ENCODE results near the gene NDRG3. TPM values are rescaled to one million over a fixed set of nuclear protein-coding genes. Genes with fewer than 3 reads are reported as not detected.

The NDRG3 gene
- total RNA-seq, 1 experiment from 2014 or later: 29.1 TPM

DNA sequence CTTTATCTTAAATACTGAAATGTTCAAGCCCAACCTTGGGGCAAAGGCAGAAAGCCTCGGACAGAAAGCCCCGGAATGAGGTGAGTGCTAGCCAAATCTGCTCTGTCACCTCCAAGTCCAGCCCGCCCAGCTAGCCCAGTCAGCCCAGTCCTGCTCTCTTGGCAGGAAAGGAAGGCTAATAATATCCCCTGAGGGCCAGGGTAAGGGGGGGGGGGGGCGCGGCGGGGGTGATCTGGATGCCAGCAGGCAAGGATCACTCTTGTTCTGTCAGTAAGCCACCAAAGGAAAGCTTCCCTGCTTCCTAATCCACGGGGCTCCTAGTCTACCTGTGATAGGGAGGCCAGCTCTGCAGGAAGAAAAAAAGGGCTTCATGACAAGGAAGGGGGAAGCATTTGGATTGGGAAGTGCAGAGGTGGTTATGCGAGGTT, 1.1 kb downstream of the NDRG3 start:
- no peak overlapping the region for H3K27ac ChIP-seq
- DNase-seq (ENCODE audit: low read depth in 1 of 2, low spot score in 2 of 2): no peak

DNA sequence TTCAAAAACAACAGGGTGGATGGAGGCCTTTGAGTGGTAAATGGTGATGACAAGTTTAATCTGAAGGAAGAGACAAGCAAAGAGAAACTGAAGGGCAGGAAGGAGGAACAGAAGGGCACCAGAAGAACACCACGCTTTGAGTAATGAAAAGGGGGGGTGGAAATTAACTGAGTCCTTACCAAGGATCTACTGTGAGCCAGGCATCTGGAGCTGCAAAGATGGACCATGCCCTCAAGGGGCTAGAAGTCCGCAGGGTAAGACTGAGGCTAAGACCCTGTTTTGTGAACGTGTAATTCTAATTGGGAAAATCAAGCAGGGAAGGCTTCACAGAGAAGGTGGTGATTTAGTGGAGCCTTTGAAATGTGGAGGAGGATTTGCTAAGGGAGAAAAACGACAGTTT, 1.6 kb downstream of the NDRG3 start:
- Histone ChIP-seq H3K9me3 (replicated peaks) (no peaks in the 10 kb centered on the region), H3K4me1 (replicated peaks) (peaks cover 8% of the 10 kb centered on the region), H3K36me3 (no peaks in the 10 kb centered on the region), H3K4me3 (no peak overlapping the region), H3K27me3 (replicated peaks) (no peaks in the 10 kb centered on the region), H3K27ac (no peak overlapping the region)
- DNase-seq (ENCODE audit: low read depth in 1 of 2, low spot score in 2 of 2): no peak

More for the DNA sequence above, 1.1 kb downstream of the NDRG3 start:
- Histone ChIP-seq H3K27me3 (replicated peaks) (no peaks in the 10 kb centered on the region), H3K4me3 (no peak overlapping the region), H3K36me3 (no peaks in the 10 kb centered on the region), H3K4me1 (replicated peaks) (peaks cover 8% of the 10 kb centered on the region), H3K9me3 (replicated peaks) (no peaks in the 10 kb centered on the region)

DNA sequence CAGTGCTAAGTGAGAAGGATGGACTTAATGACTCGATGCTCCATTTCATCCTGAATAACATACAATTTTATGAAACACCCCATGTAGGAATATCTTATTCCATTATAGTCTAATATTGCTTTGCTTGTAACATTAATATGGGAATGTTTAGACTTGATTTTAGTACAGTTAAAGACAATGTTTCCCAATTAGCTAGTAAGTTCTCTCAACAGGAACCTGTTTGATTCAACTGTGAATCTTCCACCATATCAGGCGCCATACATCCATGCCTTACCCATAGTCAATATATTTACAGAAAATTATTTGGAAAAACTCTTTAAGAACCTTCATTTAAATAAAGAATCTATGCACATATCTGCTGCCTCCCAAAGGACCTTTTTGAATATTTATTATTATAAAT, 3.3 kb downstream of the NDRG3 start:
- H3K4me1 ChIP-seq (replicated peaks): peaks cover 8% of the 10 kb centered on the region
- DNase-seq (ENCODE audit: low read depth in 1 of 2, low spot score in 2 of 2): no peak
- H3K27ac ChIP-seq: no peak overlapping the region
- H3K27me3 ChIP-seq (replicated peaks): no peaks in the 10 kb centered on the region
- no peaks in the 10 kb centered on the region for H3K36me3 ChIP-seq
- H3K9me3 ChIP-seq (replicated peaks): no peaks in the 10 kb centered on the region; the same call in 1 of the 2 replicates
- H3K4me3 ChIP-seq: no peak overlapping the region

DNA sequence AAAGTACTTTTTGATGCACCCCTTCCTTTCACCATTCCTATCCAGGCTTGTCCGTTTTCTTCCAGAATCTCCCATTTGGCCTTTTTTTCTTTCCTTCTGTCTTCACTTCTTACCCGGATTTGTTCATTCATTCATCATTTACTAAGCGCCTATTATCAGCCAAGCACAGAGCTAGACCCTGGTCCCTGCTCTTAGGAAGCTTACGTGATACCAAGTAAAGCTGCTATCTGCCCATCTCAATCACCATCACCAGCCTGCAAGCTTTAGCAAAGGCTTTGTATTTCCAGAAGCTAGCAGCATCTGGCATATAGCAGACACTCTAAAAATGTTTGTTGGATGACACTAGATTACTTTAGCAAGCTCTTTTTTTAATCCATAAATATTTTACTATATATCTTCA, 4.8 kb downstream of the NDRG3 start:
- no peaks in the 10 kb centered on the region; the same call in 1 of the 2 replicates for H3K9me3 ChIP-seq (replicated peaks)
- peaks cover 4% of the 10 kb centered on the region for H3K4me1 ChIP-seq (replicated peaks)
- H3K27me3 ChIP-seq (replicated peaks): no peaks in the 10 kb centered on the region
- no peak for DNase-seq (ENCODE audit: low read depth in 1 of 2, low spot score in 2 of 2)
- no peaks in the 10 kb centered on the region for H3K36me3 ChIP-seq
- H3K27ac ChIP-seq: no peak overlapping the region
- no peak overlapping the region for H3K4me3 ChIP-seq

DNA sequence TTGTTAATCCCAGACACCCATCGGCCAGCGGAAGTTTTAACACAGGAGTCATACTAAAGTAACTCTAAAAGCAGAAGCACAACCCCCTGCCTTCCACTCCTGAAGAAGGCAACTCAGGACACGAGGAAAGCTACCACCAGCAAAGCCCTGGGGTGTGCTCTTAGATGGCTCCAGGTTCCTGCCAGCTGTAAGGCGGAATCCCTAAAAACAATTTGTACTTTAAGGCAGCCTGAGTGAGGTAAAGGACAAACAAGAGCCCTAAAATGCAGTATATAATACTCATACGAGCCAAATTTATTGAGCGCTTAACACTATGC, 8.7 kb downstream of the NDRG3 start:
- no peaks in the 10 kb centered on the region for H3K27me3 ChIP-seq (replicated peaks)
- H3K36me3 ChIP-seq: no peaks in the 10 kb centered on the region
- H3K9me3 ChIP-seq (replicated peaks): no peaks in the 10 kb centered on the region; the same call in 1 of the 2 replicates
- H3K4me3 ChIP-seq: no peak overlapping the region
- no peak overlapping the region for H3K27ac ChIP-seq
- no peaks in the 10 kb centered on the region for H3K4me1 ChIP-seq (replicated peaks)
- DNase-seq (ENCODE audit: low read depth in 1 of 2, low spot score in 2 of 2): no peak

DNA sequence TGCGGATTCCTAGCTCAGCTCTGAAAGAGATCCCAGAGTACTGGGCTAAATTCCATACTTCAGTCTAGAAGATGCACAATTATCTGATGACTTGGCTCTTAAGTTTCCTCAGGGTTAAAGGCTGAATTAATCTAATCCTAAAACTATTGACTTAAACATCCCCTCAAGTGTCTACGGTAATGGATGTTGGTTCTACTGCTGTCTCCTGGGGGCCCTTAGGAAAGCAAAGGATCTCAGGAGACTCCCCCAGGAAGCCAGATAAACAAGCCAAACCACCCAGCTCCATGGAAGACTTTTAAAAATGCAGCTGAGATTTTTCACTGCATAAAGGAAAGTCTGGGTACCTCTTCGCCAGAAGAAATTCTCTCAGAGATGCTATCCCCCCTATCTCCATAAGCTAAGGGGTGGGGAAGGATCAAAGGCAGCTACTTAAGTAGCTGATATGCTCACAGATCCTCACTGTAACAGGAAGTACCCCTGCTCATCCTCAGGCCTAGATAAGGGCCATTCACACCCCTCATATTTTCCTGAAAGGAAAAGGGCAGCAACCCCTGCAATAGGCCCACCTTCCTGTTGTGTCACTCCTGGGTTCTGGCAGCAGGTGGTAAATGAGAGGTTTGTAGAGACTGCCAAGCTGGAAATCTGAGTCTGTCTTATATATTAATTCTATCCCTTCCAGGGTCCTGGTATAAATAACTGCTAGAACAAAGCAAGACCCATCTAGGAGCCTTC, 9.3 kb downstream of the NDRG3 start:
- Histone ChIP-seq H3K9me3 (replicated peaks) (no peaks in the 10 kb centered on the region; the same call in 1 of the 2 replicates), H3K27ac (no peak overlapping the region), H3K4me1 (replicated peaks) (no peaks in the 10 kb centered on the region), H3K27me3 (replicated peaks) (no peaks in the 10 kb centered on the region), H3K36me3 (no peaks in the 10 kb centered on the region), H3K4me3 (no peak overlapping the region)
- DNase-seq (ENCODE audit: low read depth in 1 of 2, low spot score in 2 of 2): no peak

DNA sequence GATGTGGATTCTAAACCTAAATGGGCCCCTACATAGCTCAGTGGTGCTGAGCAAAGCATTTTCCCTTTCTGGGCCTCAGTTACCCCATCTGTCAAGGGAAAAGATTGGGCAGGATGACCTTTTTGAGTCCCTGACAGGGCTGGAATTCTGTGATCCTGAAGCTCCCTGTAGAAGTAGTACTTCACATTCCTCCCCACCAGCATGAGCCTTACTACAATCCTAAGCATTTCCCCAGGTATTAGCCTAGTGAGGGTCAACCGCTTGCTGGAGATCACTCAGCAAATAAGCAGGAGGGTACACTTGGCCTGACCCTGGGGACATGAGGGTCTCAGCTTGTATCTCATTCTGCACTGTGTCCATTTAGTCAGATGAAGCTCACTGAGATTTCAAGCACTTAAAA, 13.4 kb downstream of the NDRG3 start:
- no peak overlapping the region for H3K4me3 ChIP-seq
- H3K27ac ChIP-seq: no peak overlapping the region
- DNase-seq (ENCODE audit: low read depth in 1 of 2, low spot score in 2 of 2): no peak
- no peaks in the 10 kb centered on the region for H3K36me3 ChIP-seq
- H3K4me1 ChIP-seq (replicated peaks): no peaks in the 10 kb centered on the region
- H3K9me3 ChIP-seq (replicated peaks): no peaks in the 10 kb centered on the region; the same call in 1 of the 2 replicates
- H3K27me3 ChIP-seq (replicated peaks): no peaks in the 10 kb centered on the region

DNA sequence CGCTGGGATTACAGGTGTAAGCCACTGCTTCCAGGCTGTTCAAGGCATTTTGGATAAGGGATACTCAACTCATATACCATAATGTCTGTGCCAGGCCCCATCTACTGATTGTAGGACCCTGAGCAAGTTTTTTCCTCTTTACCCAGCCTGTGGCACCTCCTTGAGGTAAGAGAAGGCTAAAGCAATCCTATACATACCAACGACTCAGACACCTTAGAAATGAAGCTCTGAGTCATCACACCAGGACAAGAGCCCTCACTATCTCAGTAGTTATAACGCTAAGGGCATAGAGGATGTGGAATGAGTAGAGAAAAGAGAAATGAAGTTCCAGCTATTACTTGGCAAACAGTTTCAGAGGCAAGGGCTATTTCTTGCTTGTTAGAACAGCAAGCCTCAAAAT, 16.9 kb downstream of the NDRG3 start:
- no peak for DNase-seq (ENCODE audit: low read depth in 1 of 2, low spot score in 2 of 2)
- Histone ChIP-seq H3K4me3 (no peak overlapping the region), H3K36me3 (no peaks in the 10 kb centered on the region), H3K27me3 (replicated peaks) (no peaks in the 10 kb centered on the region), H3K9me3 (replicated peaks) (no peaks in the 10 kb centered on the region), H3K27ac (no peak overlapping the region), H3K4me1 (replicated peaks) (no peaks in the 10 kb centered on the region)

DNA sequence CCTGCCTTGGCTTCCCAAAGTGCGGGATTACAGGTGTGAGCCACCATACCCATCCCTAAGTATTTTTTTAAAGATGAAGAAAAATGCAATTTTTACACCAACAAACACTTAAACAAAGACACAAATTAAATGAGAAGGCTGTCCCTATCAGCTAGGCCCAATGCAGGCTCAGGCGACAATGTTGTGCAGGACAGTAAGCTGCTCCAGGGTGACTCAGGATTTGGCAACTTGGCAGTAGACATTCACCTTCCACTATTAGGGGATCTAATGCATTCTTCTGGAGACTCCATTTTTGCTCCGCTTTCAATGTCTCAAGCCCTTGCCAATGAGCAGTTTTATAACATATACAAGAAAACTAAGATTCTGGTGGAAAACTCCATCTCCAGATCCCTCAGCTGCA, 19.7 kb downstream of the NDRG3 start:
- Histone ChIP-seq H3K27me3 (replicated peaks) (no peaks in the 10 kb centered on the region), H3K36me3 (no peaks in the 10 kb centered on the region), H3K9me3 (replicated peaks) (no peaks in the 10 kb centered on the region), H3K4me1 (replicated peaks) (no peaks in the 10 kb centered on the region), H3K27ac (no peak overlapping the region), H3K4me3 (no peak overlapping the region)
- DNase-seq (ENCODE audit: low read depth in 1 of 2, low spot score in 2 of 2): no peak

DNA sequence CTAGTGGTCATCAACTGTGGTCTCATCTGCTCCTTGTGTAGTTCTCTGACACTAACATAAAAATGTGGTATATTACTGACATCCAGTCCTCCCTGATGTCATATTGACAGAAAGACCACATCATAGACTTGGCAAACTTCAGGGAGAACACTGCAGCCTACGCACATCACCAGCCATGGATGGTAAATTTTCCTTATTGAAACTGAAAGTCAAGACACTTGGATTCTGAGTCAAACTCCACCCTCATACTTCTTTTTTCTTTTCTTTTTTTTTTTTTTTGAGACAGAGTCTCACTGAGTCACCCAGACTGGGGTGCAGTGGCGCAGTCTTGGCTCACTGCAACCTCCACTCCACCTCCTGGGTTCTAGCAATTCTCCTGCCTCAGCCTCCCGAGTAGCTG, 25.4 kb downstream of the NDRG3 start:
- H3K9me3 ChIP-seq (replicated peaks): no peaks in the 10 kb centered on the region
- no peak overlapping the region for H3K27ac ChIP-seq
- H3K4me3 ChIP-seq: no peak overlapping the region
- no peaks in the 10 kb centered on the region for H3K36me3 ChIP-seq
- no peaks in the 10 kb centered on the region for H3K27me3 ChIP-seq (replicated peaks)
- H3K4me1 ChIP-seq (replicated peaks): no peaks in the 10 kb centered on the region
- no peak for DNase-seq (ENCODE audit: low read depth in 1 of 2, low spot score in 2 of 2)

DNA sequence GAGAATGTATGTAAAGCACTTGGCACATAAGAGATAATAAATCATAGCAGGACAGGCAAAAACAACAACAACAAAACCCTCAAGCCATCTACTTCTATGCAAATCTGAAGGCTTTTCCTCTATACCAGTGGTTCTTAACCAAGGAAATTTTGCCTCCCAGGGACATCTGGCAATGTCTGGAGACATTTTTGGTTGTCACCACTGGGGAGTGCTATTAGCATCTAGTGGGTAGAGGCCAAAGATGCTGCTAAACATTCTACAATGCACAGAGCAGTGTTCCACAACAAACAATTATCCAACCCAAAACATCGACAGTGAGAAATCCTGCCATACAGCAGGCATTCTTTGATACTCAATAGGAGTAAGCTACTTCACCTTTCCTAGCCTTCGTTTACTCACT, 28.2 kb downstream of the NDRG3 start:
- H3K9me3 ChIP-seq (replicated peaks): no peaks in the 10 kb centered on the region
- no peak overlapping the region for H3K27ac ChIP-seq
- no peak overlapping the region for H3K4me3 ChIP-seq
- no peak for DNase-seq (ENCODE audit: low read depth in 1 of 2, low spot score in 2 of 2)
- no peaks in the 10 kb centered on the region for H3K36me3 ChIP-seq
- H3K27me3 ChIP-seq (replicated peaks): no peaks in the 10 kb centered on the region
- H3K4me1 ChIP-seq (replicated peaks): no peaks in the 10 kb centered on the region

DNA sequence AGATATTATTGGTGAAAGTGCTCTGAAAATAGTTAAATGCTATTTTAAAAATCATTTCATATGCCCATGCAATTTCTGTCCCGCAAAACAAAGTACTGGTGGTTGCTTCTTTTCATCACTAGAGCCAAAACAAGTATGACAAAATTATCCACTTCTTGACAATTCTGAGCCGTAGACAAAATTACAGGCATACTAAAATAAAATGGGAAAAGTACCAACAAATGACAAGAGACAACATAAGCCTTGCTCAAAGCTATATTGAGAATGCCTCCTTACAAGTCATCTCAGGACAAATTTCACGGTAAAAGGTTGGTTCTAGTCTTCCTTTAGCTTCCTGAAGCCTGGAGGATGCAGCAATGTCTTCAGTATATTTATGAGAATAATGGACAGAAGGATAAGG, 28.9 kb downstream of the NDRG3 start:
- no peaks in the 10 kb centered on the region for H3K4me1 ChIP-seq (replicated peaks)

DNA sequence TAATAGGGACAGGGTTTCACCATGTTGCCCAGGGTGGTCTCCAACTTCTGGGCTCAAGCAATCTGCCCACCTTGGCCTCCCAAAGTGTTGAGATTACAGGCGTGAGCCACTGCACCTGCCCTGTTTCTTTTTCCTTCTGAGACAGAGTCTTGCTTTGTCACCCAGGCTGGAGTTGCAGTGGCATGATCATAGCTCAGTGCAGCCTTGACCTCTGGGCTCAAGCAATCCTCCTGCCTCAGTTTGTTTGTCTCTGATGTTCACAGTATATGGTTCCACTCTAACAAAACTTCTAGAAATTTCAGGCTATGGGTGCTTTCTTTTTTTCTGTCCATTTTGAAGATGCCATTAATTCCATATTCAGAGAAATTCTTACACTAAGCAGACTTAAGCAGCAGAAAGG, 33.1 kb downstream of the NDRG3 start:
- no peak for DNase-seq (ENCODE audit: low read depth in 1 of 2, low spot score in 2 of 2)
- no peaks in the 10 kb centered on the region for H3K36me3 ChIP-seq
- H3K4me1 ChIP-seq (replicated peaks): no peaks in the 10 kb centered on the region
- H3K27ac ChIP-seq: no peak overlapping the region
- no peak overlapping the region for H3K4me3 ChIP-seq
- H3K27me3 ChIP-seq (replicated peaks): no peaks in the 10 kb centered on the region
- no peaks in the 10 kb centered on the region for H3K9me3 ChIP-seq (replicated peaks)

More for the DNA sequence above, 28.9 kb downstream of the NDRG3 start:
- no peak overlapping the region for H3K4me3 ChIP-seq
- DNase-seq (ENCODE audit: low read depth in 1 of 2, low spot score in 2 of 2): no peak
- no peaks in the 10 kb centered on the region for H3K36me3 ChIP-seq
- no peak overlapping the region for H3K27ac ChIP-seq
- no peaks in the 10 kb centered on the region for H3K9me3 ChIP-seq (replicated peaks)
- H3K27me3 ChIP-seq (replicated peaks): no peaks in the 10 kb centered on the region

DNA sequence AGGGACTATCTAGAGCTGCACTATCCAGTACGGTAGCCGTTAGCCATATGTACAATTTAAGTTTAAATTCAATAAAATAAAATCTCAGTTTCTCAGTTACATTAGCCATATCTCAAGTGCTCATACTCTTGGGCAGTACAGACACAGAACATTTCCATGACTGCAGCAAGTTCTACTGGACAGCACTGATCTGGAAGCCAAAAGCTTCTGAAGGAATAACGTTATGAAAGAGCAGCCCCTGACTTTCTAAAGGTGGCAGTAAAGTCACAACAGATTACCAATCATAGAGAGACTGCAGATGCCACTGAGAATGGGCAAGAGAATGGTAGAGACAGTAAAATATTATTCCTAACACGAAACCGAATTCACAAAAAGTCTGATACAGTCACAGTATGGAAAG, 36.8 kb downstream of the NDRG3 start:
- no peaks in the 10 kb centered on the region for H3K9me3 ChIP-seq (replicated peaks)
- no peaks in the 10 kb centered on the region for H3K36me3 ChIP-seq
- no peak for DNase-seq (ENCODE audit: low read depth in 1 of 2, low spot score in 2 of 2)
- H3K4me1 ChIP-seq (replicated peaks): no peaks in the 10 kb centered on the region
- H3K27me3 ChIP-seq (replicated peaks): no peaks in the 10 kb centered on the region
- no peak overlapping the region for H3K4me3 ChIP-seq
- H3K27ac ChIP-seq: no peak overlapping the region

DNA sequence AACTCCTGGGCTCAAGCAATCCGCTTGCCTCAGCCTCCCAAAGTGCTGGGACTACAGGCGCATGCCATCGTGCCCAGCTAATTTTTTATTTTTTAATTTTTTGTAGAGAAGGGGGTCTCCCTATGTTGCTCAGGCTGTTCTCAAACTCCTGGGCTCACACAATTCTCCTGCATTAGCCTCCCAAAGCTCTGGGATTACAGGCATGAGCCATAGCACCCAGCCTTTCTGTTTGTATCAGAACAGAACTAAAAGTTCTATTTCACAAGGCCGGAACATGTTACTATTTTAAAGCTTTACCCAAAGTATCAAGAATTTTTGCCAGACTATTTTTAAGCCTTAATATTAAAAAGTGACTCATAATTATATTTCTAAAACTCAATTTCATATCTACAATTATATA, 42.4 kb downstream of the NDRG3 start:
- Histone ChIP-seq H3K27me3 (replicated peaks) (no peaks in the 10 kb centered on the region), H3K9me3 (replicated peaks) (no peaks in the 10 kb centered on the region), H3K27ac (no peak overlapping the region), H3K4me3 (no peak overlapping the region), H3K4me1 (replicated peaks) (no peaks in the 10 kb centered on the region), H3K36me3 (no peaks in the 10 kb centered on the region)
- no peak for DNase-seq (ENCODE audit: low read depth in 1 of 2, low spot score in 2 of 2)
